GM18858 (cell line): Measurements from ENCODE around the gene AJM1.
"Not testable (repeated sequence)": the region's sequence is repeated elsewhere in the genome, so short reads cannot be mapped to it uniquely, and the experiment has no call there.

Experiments
- ATAC-seq: cut with Tn5 transposase; IDR thresholded peaks from one replicate; pipeline ENCODE4 v1.9.1; 2021; ENCODE audit not compliant: unreplicated experiment

Gene AJM1

DNA sequence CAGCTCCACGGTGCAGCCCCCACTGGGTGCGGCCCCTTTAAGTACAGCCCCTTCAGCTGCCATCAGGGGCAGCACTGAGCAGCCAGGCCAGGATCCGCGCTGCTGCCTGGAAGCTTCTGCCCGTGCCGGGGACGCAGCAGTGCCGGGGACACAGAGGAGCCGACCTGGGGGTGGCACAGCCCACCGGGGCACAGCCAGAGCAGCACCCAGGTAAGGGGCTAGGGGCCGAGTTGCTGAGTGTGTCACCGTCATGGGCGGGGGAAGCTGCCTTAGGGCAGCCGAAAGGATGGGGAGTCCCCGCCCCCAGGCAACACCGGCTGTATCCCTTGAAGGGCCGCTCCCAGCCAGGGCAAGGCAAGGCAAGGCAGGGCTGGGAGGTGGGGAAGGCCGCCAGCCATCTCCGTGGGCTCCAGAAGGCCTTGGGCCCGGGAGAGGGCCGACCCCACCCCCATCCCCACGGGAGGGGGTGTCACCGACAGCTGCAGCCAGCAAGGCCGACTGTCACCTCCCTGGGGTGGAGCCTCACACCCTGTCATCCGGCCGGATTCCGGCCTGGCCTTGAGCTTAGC is at the start of gene AJM1:
AJM1 (plus strand) TSS at position 99 of the 569 bp plus-strand sequence. CDS start 1,937 bp downstream, outside the sequence.
- peak; percentile 49 for ATAC-seq

- no peak for ATAC-seq
Measured at GRCh38 chr9:136793086-136793946, 49.0 kb upstream of the AJM1 start.

DNA sequence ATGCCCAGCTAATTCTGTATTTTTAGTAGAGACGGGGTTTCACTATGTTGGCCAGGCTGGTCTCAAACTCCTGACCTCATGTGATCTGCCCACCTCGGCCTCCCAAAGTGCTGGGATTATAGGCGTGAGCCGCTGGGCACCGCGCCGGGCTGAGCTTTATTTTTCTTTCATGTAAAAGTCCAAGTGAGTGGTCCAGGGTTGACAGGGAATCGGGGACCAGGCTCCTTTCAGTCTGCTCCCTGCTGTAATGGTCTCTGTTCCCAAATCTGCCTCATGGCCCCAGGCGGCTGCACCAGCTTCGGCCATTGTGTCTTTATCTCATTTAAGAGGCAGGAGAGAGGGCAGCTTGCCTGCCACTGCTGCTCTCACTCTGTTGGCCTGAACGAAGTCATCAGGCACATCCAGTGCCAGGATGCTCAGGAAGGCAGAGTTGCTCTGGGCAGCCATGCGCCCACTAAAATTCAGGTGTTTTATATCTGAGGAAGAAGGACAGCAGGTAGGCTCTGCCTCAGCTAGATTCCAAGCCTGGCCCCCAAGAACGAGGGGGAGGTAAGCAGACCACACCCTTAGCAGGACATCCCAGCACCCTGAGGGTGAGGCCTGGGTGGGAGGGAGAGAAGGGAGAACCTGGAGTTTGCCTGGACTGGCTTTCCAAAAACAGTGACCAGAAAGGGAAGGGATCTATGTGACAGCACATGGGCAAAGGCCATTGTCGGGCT is 47.8 kb upstream of the AJM1 start:
- no peak for ATAC-seq

DNA sequence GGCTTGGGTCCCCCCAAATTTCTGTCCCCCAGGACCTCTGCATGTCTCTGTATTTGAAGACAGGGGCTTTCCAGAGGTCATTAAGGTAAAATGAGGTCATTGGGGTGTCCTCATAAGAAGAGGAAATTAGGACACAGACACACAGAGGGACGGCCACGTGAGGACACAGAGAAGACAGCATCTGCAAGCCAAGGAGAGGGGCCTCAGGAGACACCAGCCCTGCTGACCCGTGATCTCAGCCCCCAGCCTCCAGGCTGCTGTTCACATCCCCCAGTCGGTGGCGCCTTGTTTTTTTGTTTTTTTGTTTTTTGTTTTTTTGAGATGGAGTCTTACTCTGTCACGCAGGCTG is 47.3 kb upstream of the AJM1 start:
- ATAC-seq: no peak

- no peak for ATAC-seq
Measured at GRCh38 chr9:136796238-136796774, 46.0 kb upstream of the AJM1 start, which contains the start of gene CCDC183. CCDC183 (plus strand) TSS chr9:136796338; CDS start chr9:136796398, 60 bp downstream.

- not testable (repeated sequence) for ATAC-seq
Measured at GRCh38 chr9:136796775-136797347, 45.4 kb upstream of the AJM1 start.

DNA sequence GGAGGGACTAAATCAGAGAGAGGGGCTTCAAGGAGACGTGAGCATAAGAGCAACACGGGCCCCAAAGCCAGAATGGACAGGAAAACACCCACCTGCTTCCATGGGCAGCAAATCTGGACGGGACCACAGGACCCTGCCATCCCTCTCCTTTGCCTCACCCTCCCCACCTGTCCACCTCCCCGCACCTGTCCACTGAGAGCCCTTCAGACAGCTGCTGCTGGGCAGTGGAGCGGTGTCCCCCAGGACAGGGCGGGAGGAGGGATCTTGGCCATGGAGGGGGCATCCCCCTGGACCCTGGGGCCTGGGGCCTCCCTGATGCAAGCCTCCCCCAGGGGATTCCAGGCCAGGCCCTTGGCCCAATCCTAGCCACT is 43.6 kb upstream of the AJM1 start:
- no peak for ATAC-seq

DNA sequence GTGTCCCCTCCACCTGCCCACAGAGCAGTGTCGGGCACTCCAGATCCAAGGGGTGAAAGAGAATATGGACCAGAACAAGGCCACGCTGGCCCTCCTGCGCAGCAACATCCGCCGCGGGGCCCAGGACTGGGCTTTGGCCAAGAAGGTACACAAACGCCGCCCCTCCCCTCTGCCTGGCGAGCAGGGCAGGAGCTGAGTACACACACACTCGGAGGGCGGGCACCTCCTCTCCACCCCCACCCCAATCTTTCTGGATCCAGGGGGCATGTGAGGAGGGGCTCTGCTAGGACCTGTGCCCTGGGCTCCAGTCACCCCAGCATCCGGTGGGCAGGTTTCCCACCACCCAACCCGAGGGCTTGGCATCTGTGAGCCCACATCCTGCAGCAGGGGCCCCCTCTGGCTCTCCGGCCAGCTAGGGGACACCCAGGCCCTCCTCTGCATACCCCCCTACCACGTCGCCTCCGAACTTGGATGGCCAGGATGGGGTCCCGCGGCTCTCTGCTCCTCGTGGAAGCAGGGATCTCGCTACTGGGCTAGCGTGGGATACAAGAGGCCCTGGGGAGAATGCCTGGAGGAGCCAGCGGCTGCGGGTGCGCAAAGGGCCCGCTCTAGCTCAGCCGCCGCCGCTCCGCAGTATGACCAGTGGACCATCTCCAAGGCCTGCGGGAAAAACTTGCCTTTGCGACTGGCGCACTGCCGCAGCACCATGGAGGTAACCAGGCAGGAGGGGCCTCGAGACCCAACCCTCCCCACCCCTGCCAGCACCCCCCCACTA is 43.0 kb upstream of the AJM1 start:
- ATAC-seq: no peak

DNA sequence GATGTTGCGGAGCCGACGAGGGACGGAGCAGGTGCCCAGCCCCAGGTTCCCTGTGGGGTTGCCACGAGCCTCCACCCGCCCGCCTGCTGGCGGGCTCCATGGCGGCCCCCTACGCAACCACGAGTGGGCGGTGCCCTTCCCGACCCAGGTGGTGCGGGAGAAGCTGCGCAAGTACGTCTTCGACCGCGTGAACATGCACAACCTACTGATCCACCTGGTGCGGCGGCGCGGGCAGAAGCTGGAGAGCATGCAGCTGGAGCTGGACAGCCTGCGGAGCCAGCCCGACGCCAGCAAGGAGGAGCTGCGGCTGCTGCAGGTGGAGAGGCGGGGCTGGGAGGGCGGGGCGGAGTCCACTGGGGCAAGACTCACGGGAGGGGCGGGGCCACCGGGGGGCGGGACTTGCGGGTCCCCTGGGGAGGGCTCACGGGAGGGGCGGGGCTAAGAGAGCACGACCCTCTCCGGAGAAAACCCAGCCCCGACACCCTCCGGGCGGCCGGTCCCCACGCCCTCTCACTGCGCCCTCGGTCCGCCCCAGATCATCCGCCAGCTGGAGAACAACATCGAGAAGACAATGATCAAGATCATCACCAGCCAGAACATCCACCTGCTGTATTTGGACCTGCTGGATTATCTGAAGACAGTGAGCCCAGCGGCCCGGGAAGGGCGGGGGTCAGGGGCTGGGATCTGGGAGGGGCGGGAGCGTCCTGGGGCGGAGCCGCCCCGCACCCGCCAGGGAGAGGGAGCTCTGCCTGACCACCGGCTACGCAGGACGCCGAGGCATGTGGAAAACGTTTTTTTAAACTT is 42.2 kb upstream of the AJM1 start:
- ATAC-seq: no peak

DNA sequence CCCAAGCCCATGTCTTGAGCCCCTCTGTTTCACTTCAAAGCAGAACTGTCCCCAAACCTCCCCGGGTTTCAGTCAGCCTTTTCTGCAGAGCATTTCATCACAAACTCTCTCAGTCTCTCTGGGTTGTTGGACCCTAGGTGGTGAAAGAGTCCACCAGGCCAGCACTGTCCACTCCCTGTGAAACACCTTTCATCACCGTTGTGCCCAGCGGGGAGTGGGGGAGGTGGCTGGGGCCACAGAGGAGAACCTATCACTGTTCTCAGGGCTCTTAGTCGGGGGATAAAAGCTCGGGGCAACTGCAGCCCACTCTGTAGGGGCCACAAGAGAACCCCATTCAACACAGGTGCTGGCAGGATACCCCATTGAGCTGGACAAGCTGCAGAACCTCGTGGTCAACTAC is 40.0 kb upstream of the AJM1 start:
- ATAC-seq: no peak

DNA sequence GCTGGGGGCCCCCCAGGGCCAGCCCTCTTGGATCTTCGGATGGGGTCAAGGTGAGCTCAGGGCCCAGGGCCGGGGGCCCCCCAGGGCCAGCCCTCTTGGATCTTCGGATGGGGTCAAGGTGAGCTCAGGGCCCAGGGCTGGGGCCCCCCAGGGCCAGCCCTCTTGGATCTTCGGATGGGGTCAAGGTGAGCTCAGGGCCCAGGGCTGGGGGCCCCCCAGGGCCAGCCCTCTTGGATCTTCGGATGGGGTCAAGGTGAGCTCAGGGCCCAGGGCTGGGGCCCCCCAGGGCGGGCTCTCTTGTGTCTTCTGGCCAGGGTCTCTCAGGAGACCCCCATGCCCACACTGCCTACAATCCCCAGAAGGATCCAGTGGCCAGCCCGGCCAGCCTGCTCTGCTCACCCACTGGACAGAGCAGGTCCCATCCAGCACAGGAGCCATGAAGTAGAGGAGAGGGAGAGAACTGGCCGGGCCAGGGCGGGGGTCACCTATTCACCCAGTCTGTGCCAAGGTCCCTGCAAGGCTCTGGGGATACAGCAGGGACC is 39.2 kb upstream of the AJM1 start:
- ATAC-seq: not testable (repeated sequence)

DNA sequence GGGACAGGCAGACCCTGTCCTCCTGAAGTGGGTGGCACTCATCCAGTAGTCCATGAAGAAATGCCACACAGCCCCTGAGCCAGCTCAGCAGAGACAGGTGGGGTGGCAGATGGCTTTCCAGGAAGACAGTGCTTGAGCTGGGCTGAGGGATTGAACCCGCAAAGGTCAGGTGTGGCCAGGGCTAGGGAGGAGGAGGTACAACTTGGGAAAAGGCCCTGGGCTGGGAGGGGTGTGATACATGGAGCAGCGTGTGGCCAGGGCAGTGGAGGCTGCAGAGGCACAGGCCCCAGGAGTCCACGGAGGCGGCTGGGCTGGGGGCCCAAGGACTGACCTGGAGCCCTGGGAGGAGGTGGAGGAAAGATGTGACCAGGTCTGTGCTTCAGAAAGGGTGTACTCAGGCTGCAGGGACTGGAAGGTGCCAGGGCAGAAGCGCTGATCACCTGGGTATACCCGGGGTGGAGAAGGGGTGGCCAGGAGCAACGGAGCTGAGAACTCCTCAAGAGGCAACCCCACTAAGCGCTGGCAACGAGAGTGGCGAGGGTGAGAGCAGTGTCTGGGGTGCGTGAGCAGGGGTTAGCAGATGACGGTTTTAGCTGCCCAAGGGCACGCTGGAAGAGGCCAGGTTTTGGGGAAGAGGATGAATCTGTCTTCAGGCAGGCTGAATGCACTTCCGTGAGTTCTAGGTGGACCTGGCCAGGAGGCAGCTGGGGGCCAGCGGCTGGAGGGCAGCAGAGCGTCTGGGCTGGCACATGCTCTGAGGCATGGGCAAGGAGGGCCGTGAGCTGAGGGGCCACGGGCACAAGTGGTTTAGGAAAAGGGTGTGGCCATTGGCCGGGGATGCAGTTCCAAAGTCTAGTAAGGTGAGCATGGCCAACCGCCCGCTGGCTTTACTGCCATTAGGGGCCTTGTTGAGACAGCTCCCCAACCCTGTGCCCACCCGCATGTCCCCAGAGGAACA is 38.4 kb upstream of the AJM1 start:
- ATAC-seq: no peak

DNA sequence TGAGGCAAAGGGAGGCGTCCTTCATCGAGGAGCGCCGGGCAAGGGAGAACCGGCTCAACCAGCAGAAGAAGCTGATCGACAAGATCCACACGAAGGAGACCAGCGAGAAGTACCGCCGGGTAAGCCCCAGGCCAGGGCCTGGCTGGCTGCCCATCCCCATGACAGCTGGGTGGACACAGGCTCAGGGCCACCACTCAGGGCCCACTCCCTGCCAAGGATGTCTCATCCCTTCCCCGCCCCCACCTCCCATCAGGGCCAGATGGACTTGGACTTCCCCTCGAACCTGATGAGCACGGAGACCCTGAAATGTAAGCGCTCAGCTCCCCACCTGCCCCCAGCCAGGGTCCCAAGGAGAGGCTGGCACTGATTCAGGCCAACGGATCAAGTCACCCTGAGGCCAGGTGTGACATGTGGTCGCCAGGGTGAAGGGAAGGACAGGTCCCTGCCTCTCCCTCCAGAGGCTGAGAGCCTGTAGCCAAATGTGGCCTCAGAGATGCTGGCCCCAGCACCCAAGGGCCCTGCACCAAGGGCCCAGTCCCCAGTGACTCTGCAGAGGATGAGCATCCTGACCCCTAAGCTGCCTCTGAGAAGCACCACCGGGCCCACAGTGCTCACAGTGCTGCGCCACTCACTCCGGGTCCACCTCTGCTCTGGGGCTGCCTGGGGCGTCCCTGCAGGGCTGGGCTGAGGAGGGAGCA is 37.6 kb upstream of the AJM1 start:
- no peak for ATAC-seq

DNA sequence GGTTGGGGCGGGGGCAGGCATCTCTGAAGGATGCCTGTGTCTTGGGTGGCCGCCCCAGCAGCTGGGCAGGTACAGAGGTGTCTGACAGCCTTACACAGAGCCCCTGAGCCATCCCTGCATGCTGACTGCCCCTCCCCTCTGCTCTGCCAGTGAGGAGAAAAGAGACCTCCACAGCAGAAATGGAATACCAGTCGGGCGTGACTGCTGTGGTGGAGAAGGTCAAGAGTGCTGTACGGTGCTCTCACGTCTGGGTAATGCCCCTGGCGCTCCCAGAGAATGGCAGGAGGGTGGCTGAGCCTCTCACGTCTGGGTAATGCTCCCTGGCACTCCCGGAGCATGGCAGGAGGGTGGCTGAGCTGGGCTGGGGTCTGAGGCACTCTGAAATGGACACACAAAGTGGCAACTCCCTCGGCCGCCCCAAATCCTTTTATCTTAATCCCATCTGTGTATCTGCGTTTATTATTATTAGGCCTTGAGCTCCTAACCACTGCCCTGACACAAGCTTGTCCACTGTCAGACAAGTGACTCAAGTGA is 37.0 kb upstream of the AJM1 start:
- no peak for ATAC-seq

GRCh38 chr9:136806067-136806466 is 36.2 kb upstream of the AJM1 start:
- no peak for ATAC-seq

DNA sequence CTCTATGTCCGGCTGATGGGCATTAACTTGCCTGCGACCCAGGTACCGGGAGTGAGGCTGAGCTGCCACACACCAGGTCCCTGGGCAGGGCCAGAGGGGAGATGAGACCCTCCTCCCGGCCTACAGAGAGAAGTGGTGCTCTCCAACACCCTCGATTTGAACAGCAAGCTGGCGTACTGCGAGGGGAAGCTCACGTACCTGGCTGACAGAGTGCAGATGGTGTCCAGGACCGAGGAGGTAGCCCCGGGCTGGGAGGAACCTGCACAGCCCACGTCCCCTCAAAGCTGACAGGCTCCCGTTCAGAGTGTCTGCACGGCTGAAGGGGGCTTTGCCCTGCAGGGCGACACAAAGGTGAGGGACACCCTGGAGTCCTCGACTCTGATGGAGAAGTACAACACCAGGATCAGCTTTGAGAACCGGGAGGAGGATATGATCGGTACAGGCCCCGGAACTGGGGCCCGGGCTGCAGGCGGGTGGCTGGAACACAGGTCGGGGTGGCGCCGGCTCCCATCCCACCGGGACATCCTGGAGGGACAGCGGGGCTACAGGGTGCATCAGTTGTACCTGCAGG is 35.6 kb upstream of the AJM1 start:
- ATAC-seq: no peak
